ENCODE results near the gene SPART.

DNA sequence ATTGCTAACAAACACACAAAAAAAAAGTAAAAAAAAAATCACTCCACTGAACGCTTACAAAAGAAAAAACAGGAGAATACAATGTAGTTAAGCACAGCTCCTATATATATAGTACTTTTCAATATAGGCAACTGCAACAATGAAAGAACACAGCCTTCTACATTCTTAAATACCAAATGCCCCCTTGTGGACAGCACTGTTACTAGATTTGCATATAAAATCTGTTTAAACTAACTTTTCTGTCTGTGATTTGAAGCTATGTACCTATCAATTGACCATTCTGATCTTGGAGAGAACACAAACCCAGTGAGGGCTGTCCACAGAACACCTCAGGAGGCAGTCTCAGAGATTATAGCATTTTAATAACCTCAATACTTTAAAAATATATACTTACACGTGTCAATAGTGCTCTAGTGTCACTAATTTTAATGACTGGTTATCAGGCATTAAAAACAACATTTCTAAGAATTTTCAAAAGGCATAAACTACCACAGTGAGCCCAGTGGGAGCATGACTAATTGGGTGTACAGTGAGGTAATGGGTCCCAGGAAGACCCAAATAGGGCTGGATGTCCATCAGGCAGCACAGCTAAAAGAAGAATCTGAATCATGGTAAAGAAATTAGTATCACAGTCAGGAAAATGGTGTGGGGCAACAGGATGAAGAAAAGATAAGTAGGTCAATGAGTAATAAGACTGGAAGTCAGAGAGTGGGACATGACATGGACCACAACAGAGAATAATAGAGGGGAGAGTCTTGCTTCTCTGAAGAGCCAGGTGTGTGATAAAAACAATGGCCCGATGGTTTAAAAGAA, 70.8 kb downstream of the SPART start:
- no peak for TF ChIP-seq POLR2A (IDR thresholded peaks at IDR 0.05; ENCODE audit: extremely low read depth, insufficient read length)
- TF ChIP-seq, protein P1, sequence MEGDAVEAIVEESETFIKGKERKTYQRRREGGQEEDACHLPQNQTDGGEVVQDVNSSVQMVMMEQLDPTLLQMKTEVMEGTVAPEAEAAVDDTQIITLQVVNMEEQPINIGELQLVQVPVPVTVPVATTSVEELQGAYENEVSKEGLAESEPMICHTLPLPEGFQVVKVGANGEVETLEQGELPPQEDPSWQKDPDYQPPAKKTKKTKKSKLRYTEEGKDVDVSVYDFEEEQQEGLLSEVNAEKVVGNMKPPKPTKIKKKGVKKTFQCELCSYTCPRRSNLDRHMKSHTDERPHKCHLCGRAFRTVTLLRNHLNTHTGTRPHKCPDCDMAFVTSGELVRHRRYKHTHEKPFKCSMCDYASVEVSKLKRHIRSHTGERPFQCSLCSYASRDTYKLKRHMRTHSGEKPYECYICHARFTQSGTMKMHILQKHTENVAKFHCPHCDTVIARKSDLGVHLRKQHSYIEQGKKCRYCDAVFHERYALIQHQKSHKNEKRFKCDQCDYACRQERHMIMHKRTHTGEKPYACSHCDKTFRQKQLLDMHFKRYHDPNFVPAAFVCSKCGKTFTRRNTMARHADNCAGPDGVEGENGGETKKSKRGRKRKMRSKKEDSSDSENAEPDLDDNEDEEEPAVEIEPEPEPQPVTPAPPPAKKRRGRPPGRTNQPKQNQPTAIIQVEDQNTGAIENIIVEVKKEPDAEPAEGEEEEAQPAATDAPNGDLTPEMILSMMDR (IDR thresholded peaks at IDR 0.05; ENCODE audit: low read depth, low read length) = peak; percentile 50

Data from NB4 (cell line).